ENCODE results near the gene SOAT2. TPM values are rescaled to one million over a fixed set of nuclear protein-coding genes. Genes with fewer than 3 reads are reported as not detected.

Gene SOAT2
- polyA plus RNA-seq, 6 donors from 2014 or later = not detected

GRCh38 chr12:53128780-53129569 is 25.7 kb downstream of the SOAT2 start:
- ATAC-seq (ENCODE audit: low read depth in 2 of 2) = no peak
- no peak for DNase-seq
- Mint-ChIP-seq H3K4me3 (no peak overlapping the region), H3K9me3 (no peaks in the 10 kb centered on the region), H3K27me3 (peaks cover 8 to 31% (median 26%) of the 10 kb centered on the region in 3 donors), H3K27ac (no peak overlapping the region), H3K4me1 (peaks cover 7 to 12% (median 8%) of the 10 kb centered on the region in 3 donors), H3K36me3 (no peaks in the 10 kb centered on the region)

- Mint-ChIP-seq H3K4me1 (peaks cover 7 to 12% (median 8%) of the 10 kb centered on the region in 3 donors), H3K9me3 (peaks cover 0 to 8% (median 3%) of the 10 kb centered on the region in 7 donors), H3K27me3 (peaks cover 4 to 23% (median 19%) of the 10 kb centered on the region in 3 donors), H3K36me3 (no peaks in the 10 kb centered on the region), H3K4me3 (no peak overlapping the region), H3K27ac (no peak overlapping the region)
- ATAC-seq (ENCODE audit: low read depth in 2 of 2) = no peak
- no peak for DNase-seq
These were observed 28.6 kb downstream of the SOAT2 start for GRCh38 chr12:53131844-53132243.

- peaks cover 0 to 11% of the 10 kb centered on the region in 2 donors for H3K36me3 Mint-ChIP-seq
- no peak overlapping the region for H3K27ac Mint-ChIP-seq
- ATAC-seq (ENCODE audit: low read depth in 2 of 2) (no peak), DNase-seq (no peak)
- H3K27me3 Mint-ChIP-seq = peaks cover 4 to 29% (median 18%) of the 10 kb centered on the region in 3 donors
- peaks cover 0 to 19% (median 14%) of the 10 kb centered on the region in 7 donors for H3K9me3 Mint-ChIP-seq
- H3K4me3 Mint-ChIP-seq = no peak overlapping the region
- H3K4me1 Mint-ChIP-seq = peaks cover 7 to 12% (median 8%) of the 10 kb centered on the region in 3 donors
These were observed 30.4 kb downstream of the SOAT2 start for GRCh38 chr12:53133722-53134121.

GRCh38 chr12:53143355-53143754 is 40.1 kb downstream of the SOAT2 start:
- peaks cover 0 to 8% (median 8%) of the 10 kb centered on the region in 3 donors for H3K27me3 Mint-ChIP-seq
- no peaks in the 10 kb centered on the region for H3K36me3 Mint-ChIP-seq
- no peak overlapping the region for H3K4me3 Mint-ChIP-seq
- ATAC-seq (ENCODE audit: low read depth in 2 of 2) (no peak), DNase-seq (no peak)
- H3K27ac Mint-ChIP-seq = no peak overlapping the region
- H3K4me1 Mint-ChIP-seq = no peaks in the 10 kb centered on the region
- peaks cover 0 to 13% (median 4%) of the 10 kb centered on the region in 7 donors for H3K9me3 Mint-ChIP-seq

GRCh38 chr12:53145383-53146260 is 42.3 kb downstream of the SOAT2 start:
- no peaks in the 10 kb centered on the region for H3K36me3 Mint-ChIP-seq
- H3K27ac Mint-ChIP-seq = peak overlapping the region in 2 of 6 donors; percentile 66 to 69
- H3K4me3 Mint-ChIP-seq = no peak overlapping the region
- no peaks in the 10 kb centered on the region for H3K4me1 Mint-ChIP-seq
- ATAC-seq (ENCODE audit: low read depth in 2 of 2) = no peak
- H3K9me3 Mint-ChIP-seq = no peaks in the 10 kb centered on the region
- no peak for DNase-seq
- H3K27me3 Mint-ChIP-seq = no peaks in the 10 kb centered on the region

GRCh38 chr12:53147181-53147580 is 43.9 kb downstream of the SOAT2 start:
- no peaks in the 10 kb centered on the region for H3K4me1 Mint-ChIP-seq
- no peak for ATAC-seq (ENCODE audit: low read depth in 2 of 2)
- peaks cover 0 to 3% (median 0%) of the 10 kb centered on the region in 3 donors for H3K27me3 Mint-ChIP-seq
- no peak overlapping the region for H3K27ac Mint-ChIP-seq
- H3K4me3 Mint-ChIP-seq = no peak overlapping the region
- no peak for DNase-seq
- no peaks in the 10 kb centered on the region for H3K9me3 Mint-ChIP-seq
- H3K36me3 Mint-ChIP-seq = no peaks in the 10 kb centered on the region

GRCh38 chr12:53147653-53148052 is 44.4 kb downstream of the SOAT2 start:
- no peak overlapping the region for H3K27ac Mint-ChIP-seq
- peaks cover 0 to 3% (median 0%) of the 10 kb centered on the region in 3 donors for H3K27me3 Mint-ChIP-seq
- no peaks in the 10 kb centered on the region for H3K4me1 Mint-ChIP-seq
- peak overlapping the region in 1 of 8 donors; percentile 60 for H3K4me3 Mint-ChIP-seq
- DNase-seq (no peak), ATAC-seq (ENCODE audit: low read depth in 2 of 2) (no peak)
- no peaks in the 10 kb centered on the region for H3K9me3 Mint-ChIP-seq
- H3K36me3 Mint-ChIP-seq = no peaks in the 10 kb centered on the region

- no peak overlapping the region for H3K27ac Mint-ChIP-seq
These were observed 47.8 kb downstream of the SOAT2 start for GRCh38 chr12:53151039-53151438.

GRCh38 chr12:53152390-53152789 is 49.1 kb downstream of the SOAT2 start:
- no peak for ATAC-seq (ENCODE audit: low read depth in 2 of 2)
- H3K36me3 Mint-ChIP-seq = no peaks in the 10 kb centered on the region
- H3K9me3 Mint-ChIP-seq = no peaks in the 10 kb centered on the region
- H3K4me1 Mint-ChIP-seq = no peaks in the 10 kb centered on the region
- peaks cover 0 to 3% (median 0%) of the 10 kb centered on the region in 3 donors for H3K27me3 Mint-ChIP-seq
- DNase-seq = no peak
- H3K27ac Mint-ChIP-seq = no peak overlapping the region
- H3K4me3 Mint-ChIP-seq = no peak overlapping the region

More at GRCh38 chr12:53151039-53151438, 47.8 kb downstream of the SOAT2 start:
- DNase-seq = no peak
- H3K36me3 Mint-ChIP-seq = no peaks in the 10 kb centered on the region
- H3K4me3 Mint-ChIP-seq = peak overlapping the region in 1 of 8 donors; percentile 35
- H3K9me3 Mint-ChIP-seq = no peaks in the 10 kb centered on the region
- H3K27me3 Mint-ChIP-seq = peaks cover 0 to 3% (median 0%) of the 10 kb centered on the region in 3 donors
- no peak for ATAC-seq (ENCODE audit: low read depth in 2 of 2)
- no peaks in the 10 kb centered on the region for H3K4me1 Mint-ChIP-seq

GRCh38 chr12:53159195-53159839 is 56.0 kb downstream of the SOAT2 start:
- H3K27ac Mint-ChIP-seq = peak overlapping the region in 2 of 6 donors; percentile 2 to 63

GRCh38 chr12:53160000-53160399 is 56.7 kb downstream of the SOAT2 start:
- Mint-ChIP-seq H3K4me1 (peaks cover 9% of the 10 kb centered on the region in 3 donors), H3K36me3 (no peaks in the 10 kb centered on the region), H3K27me3 (no peaks in the 10 kb centered on the region), H3K27ac (no peak overlapping the region), H3K9me3 (no peaks in the 10 kb centered on the region), H3K4me3 (no peak overlapping the region)
- no peak for ATAC-seq (ENCODE audit: low read depth in 2 of 2)
- DNase-seq = no peak

More at GRCh38 chr12:53159195-53159839, 56.0 kb downstream of the SOAT2 start:
- H3K4me1 Mint-ChIP-seq = peaks cover 9% of the 10 kb centered on the region in 3 donors
- H3K36me3 Mint-ChIP-seq = no peaks in the 10 kb centered on the region
- no peak overlapping the region for H3K4me3 Mint-ChIP-seq
- ATAC-seq (ENCODE audit: low read depth in 2 of 2) (peak; percentile 97 to 98), DNase-seq (peak; percentile 81)
- no peaks in the 10 kb centered on the region for H3K9me3 Mint-ChIP-seq
- H3K27me3 Mint-ChIP-seq = no peaks in the 10 kb centered on the region

- no peaks in the 10 kb centered on the region for H3K36me3 Mint-ChIP-seq
- peak overlapping the region in 1 of 6 donors; percentile 79 for H3K27ac Mint-ChIP-seq
- no peak overlapping the region for H3K4me3 Mint-ChIP-seq
These were observed 57.4 kb downstream of the SOAT2 start for GRCh38 chr12:53160673-53161072.

More at GRCh38 chr12:53160673-53161072, 57.4 kb downstream of the SOAT2 start:
- H3K4me1 Mint-ChIP-seq = peaks cover 9% of the 10 kb centered on the region in 3 donors
- H3K27me3 Mint-ChIP-seq = no peaks in the 10 kb centered on the region
- ATAC-seq (ENCODE audit: low read depth in 2 of 2) = no peak
- H3K9me3 Mint-ChIP-seq = no peaks in the 10 kb centered on the region
- DNase-seq = no peak
